Measurements from ENCODE around the gene TRPM8.

Gene TRPM8

GRCh38 chr2:234050455-234051135, 133.4 kb downstream of the TRPM8 start, which contains the start of gene SPP2:
SPP2 (plus strand) TSS chr2:234050702; CDS start chr2:234050787, 85 bp downstream.
- no peak for DNase-seq

GRCh38 chr2:234051374-234052070, 134.3 kb downstream of the TRPM8 start:
- DNase-seq, result no peak

- DNase-seq, result no peak
Measured at GRCh38 chr2:234058881-234059280, 141.7 kb downstream of the TRPM8 start.

DNA sequence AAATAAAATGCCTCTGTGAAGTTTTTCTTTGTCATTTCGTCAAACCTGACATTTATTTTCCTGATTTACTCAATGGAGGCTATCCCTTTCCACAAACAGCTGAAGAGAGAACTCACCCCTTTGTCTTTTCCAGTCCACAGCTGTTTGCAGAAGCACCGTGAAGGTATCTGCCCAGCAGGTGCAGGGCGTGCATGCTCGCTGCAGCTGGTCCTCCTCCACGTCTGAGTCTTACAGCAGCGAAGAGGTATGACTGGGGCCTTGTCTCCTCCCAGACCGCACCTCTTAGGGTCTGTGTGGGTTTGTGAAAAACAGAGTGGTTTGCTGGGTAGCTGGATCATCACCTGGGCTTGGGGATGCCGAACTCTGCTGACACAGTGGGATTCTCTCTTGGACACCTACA, 143.1 kb downstream of the TRPM8 start:
- peak; percentile 73 for DNase-seq

GRCh38 chr2:234061624-234062257, 144.6 kb downstream of the TRPM8 start:
- no peak for DNase-seq

DNA sequence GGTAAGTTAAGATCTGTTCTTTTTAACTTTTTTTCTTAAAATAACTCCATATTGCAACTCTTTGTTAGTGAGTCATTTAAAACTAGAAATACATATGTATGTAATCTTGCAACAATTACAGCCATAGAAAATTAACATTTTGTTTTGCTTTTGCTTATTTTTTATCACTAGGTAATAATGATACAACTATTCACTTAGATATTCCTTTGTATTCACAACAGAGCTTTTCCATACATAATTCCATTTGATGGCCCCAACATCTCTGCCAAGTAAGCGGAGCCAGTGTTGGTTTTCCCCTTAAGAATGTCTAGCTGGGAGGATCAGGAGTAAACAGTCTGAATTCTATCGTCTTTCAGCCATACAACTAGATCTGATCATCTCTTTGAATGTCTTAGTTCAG, 149.4 kb downstream of the TRPM8 start:
- no peak for DNase-seq

Data from NCI-H510A treated with DMSO at 0.1 percent for 48 hours (cell line).